HepG2 (cell line): ENCODE results near the gene CCDC148.

Experiments used
- EZH2 ChIP-seq: conservative IDR thresholded peaks from 2 replicates; pipeline ENCODE4 v1.6.1; 2012; ENCODE audit warnings: mild to moderate bottlenecking, low read depth, low read length, moderate library complexity
- FOSL2 ChIP-seq: sonication (generic); formaldehyde crosslinking; IDR thresholded peaks from 2 replicates; pipeline ENCODE4 v1.4.0; 2020; ENCODE audit warnings: missing genetic modification reagents
- REST ChIP-seq, 2 experiments: IDR thresholded peaks; 2 replicates each; pipeline ENCODE4 v1.6.1; 2011 to 2012; ENCODE audit warnings: low read length in 2 of 2, borderline replicate concordance in 1 of 2, low read depth in 1 of 2, mild to moderate bottlenecking in 1 of 2, moderate library complexity in 1 of 2
- TBP ChIP-seq: sonication (generic); formaldehyde crosslinking; IDR thresholded peaks from 2 replicates; pipeline ENCODE4 v1.5.0; 2020; ENCODE audit warnings: missing genetic modification reagents
- U2AF1 ChIP-seq: fragments of 200-400 bp; formaldehyde crosslinking; optimal IDR thresholded peaks from 2 replicates; pipeline ENCODE3; 2017; ENCODE audit warnings: mild to moderate bottlenecking, low read depth, low read length
- ZSCAN9 ChIP-seq: IDR thresholded peaks from 2 replicates; pipeline ENCODE4 v1.6.1; 2016; ENCODE audit warnings: borderline replicate concordance

DNA sequence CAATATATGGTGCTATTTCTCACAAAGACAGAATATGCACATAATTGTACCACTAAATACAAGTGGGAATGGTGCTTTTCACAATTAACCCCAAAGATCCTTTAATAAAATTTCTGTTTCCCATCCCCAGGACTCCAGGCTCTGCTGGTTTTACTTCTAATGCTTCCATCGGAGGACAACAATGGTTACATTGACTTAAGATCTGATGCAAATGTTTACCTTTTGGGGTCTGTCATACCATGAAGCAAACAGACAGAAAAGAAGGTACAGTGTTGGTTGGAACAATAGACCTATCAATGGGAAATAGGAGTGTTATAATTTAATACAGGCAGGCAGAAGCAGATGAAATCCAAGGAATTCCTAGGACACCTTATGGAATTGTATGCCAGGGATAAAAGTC lies 249.2 kb downstream of the CCDC148 start:
- TF ChIP-seq FOSL2 (0 out of 2 replicates have a peak, but pooled peaks have one; percentile 11), EZH2 (no peak), U2AF1 (no peak), REST (IDR thresholded peaks at IDR 0.05; ENCODE audit: borderline replicate concordance in 1 of 2, low read depth in 1 of 2, low read length in 2 of 2) (no peak), TBP (CRISPR knock-in tag) (no peak), ZSCAN9 (CRISPR knock-in tag) (no peak)
